ENCODE measurements around the gene LBHD2.

DNA sequence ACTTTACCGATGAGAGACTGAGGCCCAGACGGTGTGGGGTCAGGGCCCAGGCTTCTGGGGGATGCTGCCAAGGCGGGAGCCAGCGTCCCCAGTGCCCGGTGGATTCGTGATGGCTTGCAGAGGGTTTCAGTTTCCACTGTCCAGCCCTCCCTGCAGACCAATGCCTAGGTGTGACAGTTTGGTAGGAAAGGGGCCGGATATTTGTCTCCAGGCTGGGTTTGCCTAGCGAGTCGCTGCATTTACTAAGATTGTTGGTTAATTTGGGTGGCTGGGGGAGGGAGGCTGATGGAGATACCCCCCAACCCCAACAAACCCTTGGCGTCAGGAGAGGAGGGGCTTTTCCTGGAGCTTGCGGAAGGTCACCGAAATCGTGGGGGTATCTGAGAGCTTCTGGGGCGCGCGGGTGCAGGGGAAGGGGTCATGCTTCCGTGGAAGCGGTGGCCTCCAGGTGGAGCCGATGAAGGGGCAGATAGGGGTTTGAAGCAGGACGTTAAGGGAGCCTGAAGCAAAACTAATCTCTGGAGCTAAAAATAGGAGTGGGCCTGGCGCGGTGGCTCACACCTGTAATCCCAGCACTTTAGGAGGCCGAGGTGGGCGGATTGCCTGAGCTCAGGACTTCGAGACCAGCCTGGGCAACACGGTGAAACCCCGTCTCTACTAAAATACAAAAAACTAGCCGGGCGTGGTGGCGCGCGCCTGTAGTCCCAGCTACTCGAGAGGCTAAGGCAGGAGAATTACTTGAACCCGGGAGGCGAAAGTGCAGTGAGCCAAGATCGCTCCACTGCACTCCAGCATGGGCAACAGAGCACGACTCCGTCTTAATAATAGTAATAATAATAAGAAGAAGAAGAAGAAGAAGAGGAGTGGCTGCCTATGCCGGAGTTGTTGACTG lies 25.6 kb upstream of the LBHD2 start:
- TF ChIP-seq POLR2A (IDR thresholded peaks at IDR 0.05) (no peak), CTCF (IDR thresholded peaks at IDR 0.05) (no peak), EP300 (IDR thresholded peaks at IDR 0.05) (no peak), POLR2AphosphoS5 (IDR thresholded peaks at IDR 0.05) (no peak)
